ENCODE data around the gene HDLBP. TPM values are rescaled to one million over a fixed set of nuclear protein-coding genes. Genes with fewer than 3 reads are reported as not detected.

HDLBP gene
- total RNA-seq, 1 donor from 2014 or later = 922 TPM

DNA sequence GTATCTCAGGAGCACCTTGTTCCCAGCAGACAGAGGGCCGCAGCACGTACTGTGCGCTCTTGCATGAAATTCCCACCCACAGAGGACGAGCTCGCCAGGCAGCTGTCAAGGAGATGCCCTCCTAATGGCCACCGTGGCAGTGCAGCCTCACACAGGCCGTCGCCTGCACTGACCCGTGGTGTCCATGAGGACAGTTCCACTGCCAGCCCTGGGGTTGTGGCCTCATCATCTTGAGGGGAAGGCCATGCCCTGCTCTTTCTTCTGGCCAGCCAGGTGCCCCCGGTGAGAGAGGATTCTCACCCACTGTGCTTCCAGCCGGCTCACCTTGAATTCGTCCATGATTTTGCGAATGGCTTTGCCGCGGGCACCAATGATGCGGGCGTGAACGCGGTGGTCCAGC is 85.0 kb downstream of the HDLBP start:
- H3K27ac Mint-ChIP-seq (ENCODE audit: unreplicated experiment) = no peak overlapping the region
- H3K36me3 ChIP-seq (ENCODE audit: insufficient read depth, low read length) = peaks cover 72% of the 10 kb centered on the region
- no peak overlapping the region for H3K9ac ChIP-seq (ENCODE audit: low read length)
- no peaks in the 10 kb centered on the region for H3K9me3 Mint-ChIP-seq (ENCODE audit: unreplicated experiment)
- H3K4me3 Mint-ChIP-seq (ENCODE audit: unreplicated experiment) = no peak overlapping the region
- FAIRE-seq (no peak), DNase-seq (ENCODE audit: low read depth) (no peak)
- H3K27me3 Mint-ChIP-seq (ENCODE audit: low read depth, unreplicated experiment) = no peaks in the 10 kb centered on the region
- peaks cover 2% of the 10 kb centered on the region for H3K4me1 Mint-ChIP-seq (ENCODE audit: low read depth, unreplicated experiment)
- TF ChIP-seq, protein P1, sequence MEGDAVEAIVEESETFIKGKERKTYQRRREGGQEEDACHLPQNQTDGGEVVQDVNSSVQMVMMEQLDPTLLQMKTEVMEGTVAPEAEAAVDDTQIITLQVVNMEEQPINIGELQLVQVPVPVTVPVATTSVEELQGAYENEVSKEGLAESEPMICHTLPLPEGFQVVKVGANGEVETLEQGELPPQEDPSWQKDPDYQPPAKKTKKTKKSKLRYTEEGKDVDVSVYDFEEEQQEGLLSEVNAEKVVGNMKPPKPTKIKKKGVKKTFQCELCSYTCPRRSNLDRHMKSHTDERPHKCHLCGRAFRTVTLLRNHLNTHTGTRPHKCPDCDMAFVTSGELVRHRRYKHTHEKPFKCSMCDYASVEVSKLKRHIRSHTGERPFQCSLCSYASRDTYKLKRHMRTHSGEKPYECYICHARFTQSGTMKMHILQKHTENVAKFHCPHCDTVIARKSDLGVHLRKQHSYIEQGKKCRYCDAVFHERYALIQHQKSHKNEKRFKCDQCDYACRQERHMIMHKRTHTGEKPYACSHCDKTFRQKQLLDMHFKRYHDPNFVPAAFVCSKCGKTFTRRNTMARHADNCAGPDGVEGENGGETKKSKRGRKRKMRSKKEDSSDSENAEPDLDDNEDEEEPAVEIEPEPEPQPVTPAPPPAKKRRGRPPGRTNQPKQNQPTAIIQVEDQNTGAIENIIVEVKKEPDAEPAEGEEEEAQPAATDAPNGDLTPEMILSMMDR (IDR thresholded peaks at IDR 0.05; ENCODE audit: insufficient read depth, low read depth, low read length) = no peak
- TF ChIP-seq EZH2 (IDR thresholded peaks at IDR 0.05; ENCODE audit: insufficient read depth, low read length) = no peak
- H3K9me3 ChIP-seq (ENCODE audit: insufficient read depth, low read depth, low read length) = no peaks in the 10 kb centered on the region
- peaks cover 38% of the 10 kb centered on the region for H3K36me3 Mint-ChIP-seq (ENCODE audit: low read depth, unreplicated experiment)
- H3K4me2 ChIP-seq (ENCODE audit: low read length) = no peak overlapping the region
- H4K20me1 ChIP-seq (ENCODE audit: insufficient read depth, low read length) = peaks cover 96% of the 10 kb centered on the region
- no peak overlapping the region for H2AFZ ChIP-seq (ENCODE audit: low read depth, low read length)
- no peak overlapping the region for H3K27ac ChIP-seq (ENCODE audit: low read depth, low read length)
- peaks cover 23% of the 10 kb centered on the region for H3K79me2 ChIP-seq (ENCODE audit: insufficient read depth, low read length)
- no peak overlapping the region for H3K4me3 ChIP-seq (ENCODE audit: insufficient read depth, low read depth, low read length)
- no peaks in the 10 kb centered on the region for H3K27me3 ChIP-seq (ENCODE audit: insufficient read depth, low read length)
- no peaks in the 10 kb centered on the region for H3K4me1 ChIP-seq (ENCODE audit: insufficient read depth, low read length)

DNA sequence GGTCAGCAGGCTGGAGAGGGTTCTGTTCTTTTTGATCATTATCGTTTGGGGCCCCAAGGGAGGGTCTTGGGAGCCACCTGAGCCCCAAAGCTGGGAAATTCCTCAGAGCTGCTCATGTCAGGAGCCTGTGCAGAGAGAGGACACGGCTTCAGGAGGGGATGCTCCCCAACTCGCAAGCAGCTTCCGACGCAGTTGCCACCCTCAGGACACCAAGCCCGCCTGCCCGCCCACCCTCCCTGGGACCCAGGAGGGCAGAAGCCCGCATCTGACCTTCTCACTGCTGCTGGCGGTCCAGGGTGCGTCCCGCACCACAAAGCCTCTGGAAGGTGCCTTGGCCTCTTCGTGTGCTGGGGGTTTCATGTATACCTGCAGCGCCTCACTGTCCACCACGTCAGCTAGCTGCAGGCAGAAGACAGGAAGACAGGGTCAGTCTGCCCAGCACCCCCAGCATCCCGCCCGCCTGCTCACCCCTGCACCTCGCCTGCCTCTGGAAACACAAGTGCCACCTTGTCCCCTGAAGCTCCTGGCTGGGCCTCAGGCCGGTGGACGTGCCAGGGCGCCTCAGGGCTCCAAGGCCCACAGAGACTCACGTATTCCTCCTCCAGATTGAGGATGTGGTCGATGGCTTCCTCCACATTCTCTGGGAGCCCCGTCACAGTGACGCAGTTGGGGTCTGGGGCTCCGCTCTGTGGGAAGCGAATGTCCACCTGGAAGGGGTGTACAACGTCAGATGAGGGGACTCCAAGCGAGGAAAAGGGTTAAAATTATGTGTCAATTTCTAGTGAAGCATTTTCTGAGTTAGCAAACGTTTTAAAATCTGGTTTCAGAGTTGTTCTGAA is 85.7 kb downstream of the HDLBP start:
- H3K4me1 Mint-ChIP-seq (ENCODE audit: low read depth, unreplicated experiment) = peaks cover 7% of the 10 kb centered on the region
- Histone ChIP-seq H4K20me1 (ENCODE audit: insufficient read depth, low read length) (peaks cover 96% of the 10 kb centered on the region), H3K4me1 (ENCODE audit: insufficient read depth, low read length) (peaks cover 3% of the 10 kb centered on the region), H3K9me3 (ENCODE audit: insufficient read depth, low read depth, low read length) (no peaks in the 10 kb centered on the region), H3K27ac (ENCODE audit: low read depth, low read length) (no peak overlapping the region), H3K36me3 (ENCODE audit: insufficient read depth, low read length) (peaks cover 73% of the 10 kb centered on the region), H3K4me2 (ENCODE audit: low read length) (no peak overlapping the region), H2AFZ (ENCODE audit: low read depth, low read length) (no peak overlapping the region), H3K9ac (ENCODE audit: low read length) (no peak overlapping the region), H3K79me2 (ENCODE audit: insufficient read depth, low read length) (peaks cover 18% of the 10 kb centered on the region), H3K4me3 (ENCODE audit: insufficient read depth, low read depth, low read length) (no peak overlapping the region), H3K27me3 (ENCODE audit: insufficient read depth, low read length) (no peaks in the 10 kb centered on the region)
- no peaks in the 10 kb centered on the region for H3K9me3 Mint-ChIP-seq (ENCODE audit: unreplicated experiment)
- no peak overlapping the region for H3K27ac Mint-ChIP-seq (ENCODE audit: unreplicated experiment)
- peaks cover 34% of the 10 kb centered on the region for H3K36me3 Mint-ChIP-seq (ENCODE audit: low read depth, unreplicated experiment)
- no peak for DNase-seq (ENCODE audit: low read depth)
- TF ChIP-seq EZH2 (IDR thresholded peaks at IDR 0.05; ENCODE audit: insufficient read depth, low read length) = no peak
- TF ChIP-seq, protein P1 (IDR thresholded peaks at IDR 0.05; ENCODE audit: insufficient read depth, low read depth, low read length) = no peak
- no peaks in the 10 kb centered on the region for H3K27me3 Mint-ChIP-seq (ENCODE audit: low read depth, unreplicated experiment)
- H3K4me3 Mint-ChIP-seq (ENCODE audit: unreplicated experiment) = no peak overlapping the region
- no peak for FAIRE-seq

All from astrocyte (in vitro differentiated cells and primary cell).